GM20431 (cell line): ENCODE data around the gene CCDC77.

Source experiments
- in situ Hi-C: fragments of 300-500 bp; cut with MseI, MboI; formaldehyde crosslinking; loops from one replicate; pipeline ENCODE4 v1.15.0; 2020; ENCODE audit warnings: low sequenced_read_pairs; ENCODE audit not compliant: unreplicated experiment

Gene CCDC77

DNA sequence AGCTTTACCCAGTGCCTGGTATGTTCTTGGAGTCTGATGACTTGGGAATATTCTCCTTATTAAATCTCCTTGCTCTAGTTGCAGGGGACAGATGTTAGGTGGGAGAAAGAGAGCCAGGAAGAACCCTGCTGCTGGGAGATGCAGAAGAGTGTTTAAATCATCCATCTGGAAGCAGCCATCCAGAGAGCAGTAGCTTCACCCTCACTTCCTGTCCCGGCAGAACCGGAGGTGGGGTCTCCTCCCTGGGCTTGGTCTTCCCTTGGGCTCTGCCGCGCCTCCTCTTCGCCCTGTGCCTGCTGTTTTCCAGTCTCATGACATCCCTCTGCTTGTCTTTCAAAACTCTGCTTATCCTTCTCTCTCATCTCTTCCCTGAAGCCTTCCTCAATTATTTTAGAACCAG lies 73.8 kb downstream of the CCDC77 start:
- in situ Hi-C loops = no loop called here

DNA sequence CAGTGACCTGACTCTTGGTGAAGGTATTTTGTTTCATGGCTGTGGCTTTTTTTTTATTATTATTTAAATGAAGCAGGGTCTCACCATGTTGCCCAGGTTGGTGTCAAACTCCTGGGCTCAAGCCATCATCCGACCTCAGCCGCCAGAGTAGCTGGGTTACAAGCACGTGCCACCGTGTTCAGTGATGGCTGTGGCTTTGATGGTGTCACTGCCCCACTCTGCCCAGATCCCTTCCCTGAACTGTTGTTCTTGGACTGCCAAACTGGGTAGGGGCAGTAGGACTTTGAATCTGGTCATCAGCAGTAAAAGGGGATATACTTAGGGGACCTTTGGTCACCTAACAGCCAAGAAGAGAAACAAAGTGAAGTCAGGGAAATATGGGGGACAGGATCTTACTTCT lies 77.7 kb downstream of the CCDC77 start:
- in situ Hi-C loops = no loop called here

DNA sequence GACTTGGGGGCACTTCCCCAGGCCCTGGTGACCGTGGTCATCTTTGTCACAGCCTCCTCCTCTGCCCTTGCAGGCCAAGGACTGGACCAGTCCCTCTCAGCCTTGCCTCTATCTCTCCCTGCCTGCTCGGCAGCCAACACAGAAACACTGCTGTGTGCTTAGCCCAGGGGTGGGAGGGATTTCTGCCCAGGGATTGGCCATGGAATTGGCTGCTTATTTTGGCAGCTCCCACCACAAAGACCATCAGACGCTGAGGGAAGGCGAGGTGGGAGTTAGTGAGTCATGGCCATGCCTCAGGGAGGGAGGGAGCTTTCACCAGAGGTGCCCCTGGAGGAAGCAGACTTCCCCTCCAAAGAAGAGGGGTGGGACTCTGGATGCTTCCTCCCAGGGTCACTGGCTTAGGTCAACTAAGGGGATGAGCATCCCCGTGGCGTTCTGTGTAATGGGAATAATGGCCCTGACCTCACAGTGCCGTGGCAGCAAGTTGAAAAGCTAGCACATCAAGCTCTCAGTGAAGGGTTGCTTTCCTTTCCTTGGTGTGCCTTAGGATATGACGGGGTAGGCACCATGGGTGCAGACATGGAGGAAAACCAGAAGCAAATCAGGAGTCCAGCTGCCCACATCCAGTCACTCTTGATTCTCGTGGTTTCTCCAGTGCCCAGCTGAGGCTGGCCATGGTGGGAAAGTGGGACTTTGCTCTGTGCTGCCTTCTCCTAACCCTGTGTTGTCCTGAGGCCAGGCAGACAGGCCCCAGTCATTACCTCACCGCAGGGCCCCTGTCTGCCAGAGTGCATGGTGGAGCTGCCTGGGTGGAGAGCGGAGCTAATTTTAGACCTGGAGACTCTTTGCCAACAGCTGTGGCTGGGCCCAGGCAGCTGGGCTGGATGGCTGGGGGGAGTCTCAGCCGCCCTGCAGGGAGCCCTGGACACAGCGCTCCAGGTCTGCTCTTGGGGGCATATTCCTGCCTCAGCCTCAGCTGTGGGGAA lies 79.7 kb downstream of the CCDC77 start:
- in situ Hi-C loops = no loop called here

DNA sequence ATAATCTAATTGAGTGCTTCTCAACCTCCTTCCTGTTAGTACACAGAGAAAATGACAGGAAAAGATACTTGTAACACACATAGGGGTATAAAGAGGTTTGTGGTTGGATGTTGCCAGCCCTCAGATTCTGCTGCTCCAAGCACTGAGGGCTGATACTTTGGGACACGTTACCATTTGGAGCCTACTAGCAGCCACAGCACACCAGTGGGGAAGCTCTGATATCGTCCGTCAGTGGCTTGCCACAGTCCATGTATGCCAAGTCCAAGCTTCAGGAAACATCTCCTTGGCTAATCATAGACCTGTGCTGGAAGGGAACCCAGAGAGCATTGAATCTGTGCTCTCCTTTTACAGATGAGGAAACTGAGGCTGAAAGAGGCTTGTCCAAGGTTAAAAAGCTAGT lies 80.6 kb downstream of the CCDC77 start:
- in situ Hi-C loops = no loop called here

DNA sequence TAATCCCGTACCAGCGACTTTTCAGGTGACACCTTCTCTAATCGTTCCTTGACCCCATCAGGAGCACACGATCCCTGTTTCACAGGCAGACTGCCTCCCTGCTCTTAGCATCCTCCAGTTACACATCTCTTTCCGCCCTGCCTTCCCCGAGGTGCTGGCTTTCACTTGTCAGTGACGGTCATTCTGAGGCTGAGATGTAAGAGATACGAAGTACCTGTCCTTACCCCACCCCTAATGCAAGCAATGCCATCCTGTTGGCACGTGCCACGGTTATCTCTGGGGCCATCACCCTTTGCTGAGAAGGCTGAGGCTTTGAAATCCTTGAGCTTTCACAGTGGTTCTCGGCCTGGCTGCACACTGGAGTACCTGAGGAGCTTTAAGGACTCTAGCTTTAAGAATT lies 82.7 kb downstream of the CCDC77 start:
- in situ Hi-C loops = no loop called here

DNA sequence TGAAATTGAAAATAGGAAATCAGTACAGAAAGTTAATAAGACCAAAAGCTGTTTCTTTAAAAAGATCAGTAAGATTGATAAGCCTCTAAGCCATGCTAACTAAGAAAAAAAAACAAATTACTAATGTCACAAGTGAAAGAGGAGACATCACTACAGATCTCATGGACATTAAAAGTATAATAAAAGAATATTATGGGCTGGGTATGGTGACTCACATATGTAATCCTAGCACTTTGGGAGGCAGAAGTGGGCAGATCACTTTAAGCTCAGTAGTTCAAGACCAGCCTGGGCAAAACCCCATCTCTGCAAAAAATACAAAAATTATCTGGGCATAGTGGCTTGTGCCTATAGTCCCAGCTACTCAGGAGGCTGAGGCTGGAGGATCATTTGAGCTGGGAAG lies 88.8 kb downstream of the CCDC77 start:
- in situ Hi-C loops = no loop called here
